ENCODE measurements around the gene PTPRN2.

Gene PTPRN2

GRCh38 chr7:158192956-158193355 lies 394.7 kb downstream of the PTPRN2 start:
- DNase-seq (ENCODE audit: low read depth in 2 of 2, low spot score in 1 of 2): no peak

GRCh38 chr7:158192184-158192835 lies 395.3 kb downstream of the PTPRN2 start:
- no peak for DNase-seq (ENCODE audit: low read depth in 2 of 2, low spot score in 1 of 2)

GRCh38 chr7:158191671-158192070 lies 396.0 kb downstream of the PTPRN2 start:
- no peak for DNase-seq (ENCODE audit: low read depth in 2 of 2, low spot score in 1 of 2)

DNA sequence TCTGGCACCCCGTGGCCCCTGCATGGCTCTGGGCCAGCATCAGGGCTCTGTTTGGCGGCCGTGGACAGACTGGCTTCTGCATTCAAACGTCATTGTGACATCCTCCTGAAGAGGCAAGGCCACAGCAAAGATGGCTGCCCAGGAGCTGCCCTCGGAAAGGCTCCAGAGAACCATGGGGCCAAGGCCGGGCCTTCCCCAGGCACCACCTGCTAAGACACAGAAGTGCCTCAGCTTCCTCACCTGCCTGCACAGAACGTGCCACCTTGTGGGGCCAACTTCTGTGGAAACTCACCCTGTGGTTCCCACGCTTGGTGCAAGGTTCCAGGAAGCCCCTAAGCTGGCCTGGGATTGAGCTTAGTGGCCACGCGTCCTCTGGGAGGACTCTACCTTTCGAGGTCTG lies 396.9 kb downstream of the PTPRN2 start:
- no peak for DNase-seq (ENCODE audit: low read depth in 2 of 2, low spot score in 1 of 2)

DNA sequence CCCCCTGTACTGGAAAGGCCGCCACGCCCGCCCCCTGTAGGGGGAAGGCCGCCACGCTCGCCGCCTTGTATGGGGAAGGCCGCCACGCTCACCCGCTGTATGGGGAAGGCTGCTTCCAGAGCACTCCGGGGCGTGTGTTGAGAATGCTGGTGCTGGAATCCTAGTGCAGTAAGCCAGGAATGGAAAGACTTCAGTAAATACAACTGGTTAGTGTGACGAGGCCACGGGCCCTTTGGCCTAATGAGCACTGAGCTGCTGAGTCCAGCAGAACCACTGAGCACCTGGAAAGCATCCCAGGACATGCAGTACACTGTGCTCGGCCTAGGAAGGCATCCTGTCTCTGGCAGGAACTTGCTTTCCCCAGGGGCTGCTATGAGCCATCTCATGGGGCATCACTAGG lies 398.9 kb downstream of the PTPRN2 start:
- DNase-seq (ENCODE audit: low read depth in 2 of 2, low spot score in 1 of 2): no peak

DNA sequence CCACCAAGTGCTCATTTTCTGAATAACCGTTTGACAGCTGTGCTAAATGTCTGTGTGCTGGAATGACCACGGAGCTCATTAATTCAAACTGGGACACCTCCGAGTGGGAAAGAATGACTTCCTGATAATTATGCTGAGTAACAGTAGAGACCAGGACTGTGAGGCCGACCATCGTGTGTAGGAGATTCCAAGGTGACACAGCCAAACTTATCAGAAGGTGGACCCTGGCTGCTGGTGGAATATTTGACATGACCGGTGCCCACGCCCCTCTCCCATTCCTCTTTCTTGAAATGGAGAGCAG lies 400.0 kb downstream of the PTPRN2 start:
- DNase-seq (ENCODE audit: low read depth in 2 of 2, low spot score in 1 of 2): no peak

- no peak for DNase-seq (ENCODE audit: low read depth in 2 of 2, low spot score in 1 of 2)
Observed at GRCh38 chr7:158186864-158187693, 400.5 kb downstream of the PTPRN2 start.

GRCh38 chr7:158186406-158186805 lies 401.2 kb downstream of the PTPRN2 start:
- DNase-seq (ENCODE audit: low read depth in 2 of 2, low spot score in 1 of 2): no peak

- no peak for DNase-seq (ENCODE audit: low read depth in 2 of 2, low spot score in 1 of 2)
Observed at GRCh38 chr7:158185653-158186052, 402.0 kb downstream of the PTPRN2 start.

DNA sequence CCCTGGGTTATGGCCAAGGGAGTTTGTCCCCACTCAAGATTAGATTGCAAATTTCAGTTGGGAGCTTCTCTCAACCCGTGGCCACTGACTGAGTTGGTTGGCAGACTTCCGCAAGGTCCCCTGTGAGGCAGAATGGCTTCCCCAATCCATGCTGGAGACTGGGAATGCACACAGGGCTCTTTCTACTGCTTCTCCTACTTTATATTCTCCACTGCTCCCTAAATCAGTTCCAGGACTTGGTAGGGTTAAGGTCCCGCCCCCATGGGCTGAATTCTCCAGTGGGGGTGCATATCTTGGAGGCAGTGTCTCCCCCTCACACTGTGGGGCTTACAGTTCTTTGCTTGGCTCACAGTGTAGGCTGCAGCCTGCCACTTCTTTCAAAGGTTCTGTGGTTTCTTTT lies 404.2 kb downstream of the PTPRN2 start:
- DNase-seq (ENCODE audit: low read depth in 2 of 2, low spot score in 1 of 2): no peak

DNA sequence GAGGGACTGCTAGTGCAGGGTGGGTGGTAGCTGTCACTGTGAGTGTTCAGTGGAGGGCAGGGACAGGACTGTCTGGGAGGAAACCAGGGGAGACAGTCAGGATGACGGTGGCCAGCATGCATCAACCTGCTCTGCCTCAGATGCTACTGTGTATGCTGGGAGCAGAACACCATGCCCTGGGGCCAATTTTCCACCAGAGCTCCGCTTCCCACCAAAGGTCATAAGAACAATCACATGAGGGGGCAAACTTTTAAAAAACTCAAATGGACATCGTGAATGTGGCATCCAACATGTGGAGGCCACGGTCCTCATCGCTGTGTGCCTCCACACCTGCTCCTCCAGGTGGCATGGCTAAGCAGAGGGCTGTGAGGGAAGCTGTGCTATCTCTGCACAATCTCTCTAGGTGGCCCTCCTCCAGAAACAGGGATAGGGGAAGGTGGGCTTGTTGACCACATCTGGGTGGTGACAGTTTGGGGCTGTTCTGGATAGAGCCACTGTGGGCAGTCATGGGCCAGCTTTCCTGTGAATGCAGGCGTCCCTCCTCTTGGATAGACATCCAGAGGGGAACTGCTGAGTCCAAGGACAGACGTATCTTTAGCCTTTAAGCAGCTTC lies 411.0 kb downstream of the PTPRN2 start:
- DNase-seq (ENCODE audit: low read depth in 2 of 2, low spot score in 1 of 2): no peak

DNA sequence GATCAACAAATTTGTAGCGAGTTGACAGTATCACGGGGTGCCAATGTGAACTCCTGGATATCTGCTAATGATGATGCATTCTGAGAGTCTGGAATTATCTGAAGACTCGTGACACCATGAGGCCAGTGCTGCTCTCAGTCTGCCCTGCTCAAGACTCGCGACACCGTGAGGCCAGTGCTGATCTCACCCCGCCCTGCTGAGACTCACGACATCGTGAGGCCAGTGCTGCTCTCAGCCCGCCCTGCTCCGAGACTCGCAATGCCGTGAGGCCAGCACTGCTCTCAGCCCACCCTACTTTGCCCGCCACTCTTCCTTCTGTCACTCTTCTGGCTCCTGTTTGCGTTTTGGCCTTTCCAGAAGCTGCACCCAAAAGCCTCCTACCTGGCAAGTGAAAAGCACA lies 411.8 kb downstream of the PTPRN2 start:
- DNase-seq (ENCODE audit: low read depth in 2 of 2, low spot score in 1 of 2): no peak

DNA sequence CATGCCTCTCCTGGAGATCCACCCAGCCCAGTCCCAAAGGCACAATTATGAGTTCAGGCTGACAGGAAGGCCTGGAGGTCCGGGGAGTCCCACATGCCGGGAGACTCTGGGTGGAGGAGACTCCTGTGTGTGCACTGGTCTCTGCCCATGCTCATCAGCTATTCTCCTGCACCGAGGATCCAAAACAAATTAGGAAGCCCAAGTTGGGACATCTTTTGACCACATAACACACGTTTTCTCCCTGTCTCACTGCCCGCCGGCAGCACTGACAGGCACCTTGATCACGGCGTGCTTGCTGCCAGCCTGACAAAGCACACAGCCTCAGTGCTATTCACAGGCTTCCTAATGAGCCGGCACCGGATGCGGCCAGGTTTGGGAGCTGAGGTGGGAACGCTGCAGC lies 412.7 kb downstream of the PTPRN2 start:
- DNase-seq (ENCODE audit: low read depth in 2 of 2, low spot score in 1 of 2): no peak

DNA sequence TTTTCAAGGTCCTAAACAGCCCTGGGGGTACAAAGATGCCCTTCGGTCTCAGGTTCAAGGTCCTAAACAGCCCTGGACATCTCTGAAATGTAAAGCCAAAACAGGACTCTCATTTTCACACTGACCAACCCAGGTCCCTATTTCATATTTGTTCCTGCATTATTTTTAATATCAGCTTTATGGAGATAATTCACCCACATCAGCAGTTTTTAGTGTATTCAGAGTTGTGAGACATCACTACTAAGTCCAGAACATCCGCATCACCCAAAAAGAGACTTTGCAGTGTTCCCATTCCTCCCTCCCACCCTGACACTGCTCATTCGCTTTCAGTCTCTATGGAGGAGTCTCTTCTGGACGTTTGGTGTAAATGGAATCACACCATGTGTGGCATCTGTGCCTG lies 420.2 kb downstream of the PTPRN2 start:
- no peak for DNase-seq (ENCODE audit: low read depth in 2 of 2, low spot score in 1 of 2)

GRCh38 chr7:158166386-158167340 lies 421.0 kb downstream of the PTPRN2 start:
- DNase-seq (ENCODE audit: low read depth in 2 of 2, low spot score in 1 of 2): no peak

GRCh38 chr7:158165711-158166110 lies 421.9 kb downstream of the PTPRN2 start:
- DNase-seq (ENCODE audit: low read depth in 2 of 2, low spot score in 1 of 2): no peak

DNA sequence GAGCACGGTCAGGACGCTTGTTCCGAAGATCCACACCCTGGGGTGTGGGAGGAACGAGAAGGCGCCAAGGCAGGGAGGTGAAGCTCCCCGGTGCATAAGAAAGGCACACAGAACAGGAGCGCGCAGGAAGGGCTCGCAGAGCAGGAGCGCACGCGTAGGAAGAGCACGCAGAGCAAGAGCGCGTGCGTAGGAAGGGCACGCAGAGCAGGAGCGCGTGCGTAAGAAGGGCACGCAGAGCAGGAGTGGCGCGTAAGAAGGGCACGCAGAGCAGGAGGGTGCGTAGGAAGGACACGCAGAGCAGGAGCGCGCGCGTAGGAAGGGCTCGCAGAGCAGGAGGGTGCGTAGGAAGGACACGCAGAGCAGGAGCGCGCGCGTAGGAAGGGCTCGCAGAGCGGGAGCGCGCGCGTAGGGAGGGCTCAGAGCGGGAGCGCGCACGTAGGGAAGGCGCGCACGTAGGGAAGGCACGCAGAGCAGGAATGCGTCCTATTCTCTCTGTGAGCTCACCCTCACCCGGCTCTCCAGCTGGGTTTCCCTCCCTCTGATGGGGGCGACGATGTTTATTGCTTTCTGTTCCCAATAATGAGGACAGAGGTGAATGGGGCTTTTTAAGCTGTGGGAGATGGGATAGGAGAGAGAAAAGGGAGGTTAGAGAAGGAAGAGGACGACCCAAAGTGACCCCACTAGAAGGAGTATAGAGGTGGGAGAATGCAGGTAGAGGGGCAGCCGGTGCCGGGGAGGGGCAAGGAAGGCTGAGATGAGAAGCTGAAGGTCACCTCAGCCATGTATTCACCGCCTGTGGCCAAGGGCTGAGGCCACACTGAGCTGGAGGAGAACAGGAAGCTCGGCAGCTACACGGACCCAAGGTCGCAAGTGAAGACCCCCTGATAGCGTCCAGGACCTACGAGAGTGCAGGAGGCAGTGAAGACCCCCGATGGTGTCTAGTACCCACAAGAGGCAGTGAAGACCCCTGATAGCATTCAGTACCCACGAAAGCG lies 423.2 kb downstream of the PTPRN2 start:
- no peak for DNase-seq (ENCODE audit: low read depth in 2 of 2, low spot score in 1 of 2)

DNA sequence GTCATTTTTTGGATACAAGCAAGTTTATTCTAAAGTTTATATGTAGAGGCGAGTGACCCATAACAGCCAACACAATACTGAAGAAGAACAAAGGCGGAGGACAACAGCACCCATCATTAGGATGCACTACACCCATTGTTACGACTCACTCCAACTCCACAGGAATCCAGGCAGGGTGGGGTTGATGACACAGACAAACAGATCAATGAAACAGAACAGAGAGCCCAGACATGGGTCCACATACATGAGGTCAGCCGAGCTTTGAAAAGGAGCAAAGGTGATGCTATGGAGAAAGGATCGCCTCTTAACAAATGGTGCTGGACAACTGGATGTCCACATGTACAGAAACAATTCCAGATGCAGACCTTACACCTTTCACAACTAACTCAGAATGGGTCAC lies 426.4 kb downstream of the PTPRN2 start:
- DNase-seq (ENCODE audit: low read depth in 2 of 2, low spot score in 1 of 2): no peak

- DNase-seq (ENCODE audit: low read depth in 2 of 2, low spot score in 1 of 2): no peak
Observed at GRCh38 chr7:158160199-158160598, 427.4 kb downstream of the PTPRN2 start.

GRCh38 chr7:158157460-158157859 lies 430.2 kb downstream of the PTPRN2 start:
- DNase-seq (ENCODE audit: low read depth in 2 of 2, low spot score in 1 of 2): no peak

Data from stimulated activated CD8-positive, alpha-beta memory T cell treated with anti-CD3 and anti-CD28 coated beads, Interleukin-4, amount 100 ng/mL, for 4 hours (primary cell).